Fibroblast of the aortic adventitia (primary cell): ENCODE data around the gene MMP14. TPM values are rescaled to one million over a fixed set of nuclear protein-coding genes. Genes with fewer than 3 reads are reported as not detected.
A peak's percentile ranks its signal among the peaks of the same experiment; 100 is the strongest.
"Not testable (repeated sequence)": the region's sequence is repeated elsewhere in the genome, so short reads cannot be mapped to it uniquely, and the experiment has no call there.

ENCODE experiments used
- DNase-seq: peaks from one replicate; pipeline ENCODE4 v3.0.0-alpha.2; 2010; ENCODE audit warnings: low read depth
- H3K4me3 ChIP-seq: 2 replicates; pipeline ENCODE4 v1.5.1; 2011; ENCODE audit warnings: low read depth, mild to moderate bottlenecking, control low read depth, low read length, moderate library complexity
- total RNA-seq: library from RNA; depleted of rRNA; stranded (reverse); fragments of >200 nt; gene quantifications from 2 replicates; pipeline ENCODE4 v1.2.3, GENCODE V29; 2012; ENCODE audit warnings: low replicate concordance
- TF ChIP-seq, protein P1 (sequence below): IDR thresholded peaks from 2 replicates; pipeline ENCODE4 v1.5.1; 2011; ENCODE audit warnings: mild to moderate bottlenecking, low read length, control low read depth, inconsistent platforms; ENCODE audit not compliant: insufficient read depth

Gene MMP14
- total RNA-seq, 1 donor = 311 TPM

- TF ChIP-seq, protein P1, sequence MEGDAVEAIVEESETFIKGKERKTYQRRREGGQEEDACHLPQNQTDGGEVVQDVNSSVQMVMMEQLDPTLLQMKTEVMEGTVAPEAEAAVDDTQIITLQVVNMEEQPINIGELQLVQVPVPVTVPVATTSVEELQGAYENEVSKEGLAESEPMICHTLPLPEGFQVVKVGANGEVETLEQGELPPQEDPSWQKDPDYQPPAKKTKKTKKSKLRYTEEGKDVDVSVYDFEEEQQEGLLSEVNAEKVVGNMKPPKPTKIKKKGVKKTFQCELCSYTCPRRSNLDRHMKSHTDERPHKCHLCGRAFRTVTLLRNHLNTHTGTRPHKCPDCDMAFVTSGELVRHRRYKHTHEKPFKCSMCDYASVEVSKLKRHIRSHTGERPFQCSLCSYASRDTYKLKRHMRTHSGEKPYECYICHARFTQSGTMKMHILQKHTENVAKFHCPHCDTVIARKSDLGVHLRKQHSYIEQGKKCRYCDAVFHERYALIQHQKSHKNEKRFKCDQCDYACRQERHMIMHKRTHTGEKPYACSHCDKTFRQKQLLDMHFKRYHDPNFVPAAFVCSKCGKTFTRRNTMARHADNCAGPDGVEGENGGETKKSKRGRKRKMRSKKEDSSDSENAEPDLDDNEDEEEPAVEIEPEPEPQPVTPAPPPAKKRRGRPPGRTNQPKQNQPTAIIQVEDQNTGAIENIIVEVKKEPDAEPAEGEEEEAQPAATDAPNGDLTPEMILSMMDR = peak; percentile 89
- H3K4me3 ChIP-seq = peak overlapping the region; percentile 22
- DNase-seq = peak; percentile 94
Observed at GRCh38 chr14:22822571-22823098, 13.8 kb upstream of the MMP14 start.

- no peak overlapping the region for H3K4me3 ChIP-seq
- TF ChIP-seq, protein P1 = no peak
- peak; percentile 96 for DNase-seq
Observed at GRCh38 chr14:22824711-22825359, 11.6 kb upstream of the MMP14 start.

DNA sequence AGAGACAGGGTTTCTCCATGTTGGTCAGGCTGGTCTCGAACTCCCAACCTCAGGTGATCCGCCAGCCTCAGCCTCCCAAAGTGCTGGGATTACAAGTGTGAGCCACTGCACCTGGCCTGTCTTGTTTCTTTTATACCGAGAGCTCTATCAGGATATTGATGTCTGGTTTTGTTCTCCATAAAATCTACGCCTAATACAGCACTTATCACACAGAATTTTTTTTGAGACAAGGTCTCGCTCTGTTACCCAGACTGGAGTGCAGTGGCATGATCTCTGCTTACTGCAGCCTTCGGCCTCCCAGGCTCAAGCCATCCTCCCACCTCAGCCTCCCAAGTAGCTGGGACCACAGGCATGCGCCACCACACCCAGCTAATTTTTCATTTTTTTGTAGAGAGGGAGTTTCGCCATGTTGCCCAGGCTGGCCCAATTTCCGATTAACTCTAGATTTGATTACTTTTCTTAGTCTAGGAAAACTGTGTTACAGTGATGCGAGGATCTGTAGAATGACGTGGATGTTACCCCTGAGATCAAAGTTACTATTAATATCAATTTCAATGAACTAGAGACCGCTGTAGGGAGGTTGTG, 7.2 kb upstream of the MMP14 start:
- peak overlapping the region; percentile 92 for H3K4me3 ChIP-seq
- DNase-seq = not testable (repeated sequence)

DNA sequence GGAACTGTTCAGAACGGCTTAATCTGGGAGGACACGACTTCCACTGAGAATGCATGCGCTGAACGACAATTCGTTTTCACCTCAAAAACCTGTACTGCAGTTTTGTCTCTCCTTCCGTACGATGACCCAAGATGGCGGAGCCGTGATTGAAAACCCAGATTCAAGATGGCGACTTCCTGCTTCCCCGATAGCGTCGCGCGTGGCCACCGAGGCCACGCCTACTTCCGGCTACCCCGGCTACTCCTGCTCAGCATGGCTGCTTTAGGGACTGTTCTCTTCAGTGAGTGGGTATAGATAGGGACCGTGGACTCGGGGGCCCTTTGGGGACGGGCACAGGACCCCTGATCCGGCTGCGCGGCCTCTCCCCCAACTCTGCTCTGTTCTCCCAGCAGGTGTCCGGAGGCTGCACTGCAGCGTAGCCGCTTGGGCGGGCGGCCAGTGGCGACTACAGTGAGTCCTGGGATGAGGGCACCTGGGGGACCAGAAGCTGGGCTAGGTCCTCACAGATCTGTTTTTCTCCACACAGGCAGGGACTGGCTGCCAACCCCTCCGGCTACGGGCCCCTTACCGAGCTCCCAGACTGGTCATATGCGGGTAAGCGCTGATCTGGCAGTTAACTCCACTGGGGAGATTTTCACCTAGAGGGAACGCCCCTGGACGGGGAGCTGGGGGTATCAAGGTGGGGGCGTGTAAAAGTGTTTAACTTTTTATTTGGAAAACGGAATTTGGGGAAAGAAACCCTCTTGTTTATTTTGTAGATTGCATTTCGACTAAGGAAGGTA, 6.5 kb upstream of the MMP14 start, which contains the start of gene MRPL52:
MRPL52 (plus strand) TSS at position 227 of the 782 bp plus-strand sequence; CDS start at position 253, 26 bp downstream.
- peak; percentile 84 for DNase-seq
- H3K4me3 ChIP-seq = peak within 1 kb of the TSS; percentile 92
- TF ChIP-seq, protein P1 = no peak

- DNase-seq = no peak
- TF ChIP-seq, protein P1 = no peak
- H3K4me3 ChIP-seq = peak overlapping the region; percentile 92
Observed at GRCh38 chr14:22830443-22831010, 5.9 kb upstream of the MMP14 start.

GRCh38 chr14:22835505-22835904, 880 bp upstream of the MMP14 start:
- TF ChIP-seq, protein P1 = no peak
- no peak for DNase-seq
- H3K4me3 ChIP-seq = no peak overlapping the region
